GM19395 (cell line): Measurements from ENCODE around the gene SNED1.
"Not testable (repeated sequence)": the region's sequence is repeated elsewhere in the genome, so short reads cannot be mapped to it uniquely, and the experiment has no call there.

Source experiments
- ATAC-seq: cut with Tn5 transposase; IDR thresholded peaks from one replicate; pipeline ENCODE4 v1.9.1; 2021; ENCODE audit warnings: mild to moderate bottlenecking, moderate library complexity; ENCODE audit not compliant: unreplicated experiment

The SNED1 gene

DNA sequence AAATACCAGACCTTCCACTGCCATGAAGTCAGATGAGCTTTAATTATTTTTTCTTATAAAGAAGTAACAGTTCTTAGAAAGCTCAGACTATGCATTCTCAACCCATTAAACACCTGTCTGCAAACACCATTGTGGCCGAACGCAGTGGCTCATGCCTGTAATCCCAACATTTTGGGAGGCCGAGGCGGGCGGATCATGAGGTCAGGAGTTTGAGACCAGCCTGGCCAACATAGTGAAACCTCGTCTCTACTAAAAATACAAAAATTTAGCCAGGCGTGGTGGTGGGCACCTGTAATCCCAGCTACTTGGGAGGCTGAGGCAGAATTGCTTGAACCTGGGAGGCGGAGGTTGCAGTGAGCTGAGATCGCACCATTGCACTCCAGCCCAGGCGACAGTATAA is 106.2 kb downstream of the SNED1 start:
- ATAC-seq = not testable (repeated sequence)

DNA sequence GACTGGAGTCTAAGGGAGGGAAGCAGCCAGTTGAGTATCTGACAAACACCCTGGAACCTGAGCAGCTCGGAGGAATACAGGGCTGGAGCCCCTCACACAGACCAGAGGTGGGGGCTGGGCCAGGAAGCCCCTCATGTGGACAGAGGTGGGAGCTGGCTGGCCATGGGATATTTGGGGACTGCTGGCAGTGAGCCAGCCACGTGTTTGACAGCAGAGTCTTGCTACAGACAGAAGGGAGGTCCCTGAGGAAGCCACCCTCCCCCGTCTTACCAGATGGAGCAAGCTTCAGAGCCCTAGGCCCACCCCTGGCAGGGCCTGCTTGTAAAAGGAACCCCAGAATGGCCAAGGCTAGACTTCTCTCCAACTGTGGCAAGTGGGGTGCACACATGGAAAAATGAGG is 107.2 kb downstream of the SNED1 start:
- no peak for ATAC-seq

- ATAC-seq = no peak
Measured at GRCh38 chr2:241107031-241107783, 108.8 kb downstream of the SNED1 start.

DNA sequence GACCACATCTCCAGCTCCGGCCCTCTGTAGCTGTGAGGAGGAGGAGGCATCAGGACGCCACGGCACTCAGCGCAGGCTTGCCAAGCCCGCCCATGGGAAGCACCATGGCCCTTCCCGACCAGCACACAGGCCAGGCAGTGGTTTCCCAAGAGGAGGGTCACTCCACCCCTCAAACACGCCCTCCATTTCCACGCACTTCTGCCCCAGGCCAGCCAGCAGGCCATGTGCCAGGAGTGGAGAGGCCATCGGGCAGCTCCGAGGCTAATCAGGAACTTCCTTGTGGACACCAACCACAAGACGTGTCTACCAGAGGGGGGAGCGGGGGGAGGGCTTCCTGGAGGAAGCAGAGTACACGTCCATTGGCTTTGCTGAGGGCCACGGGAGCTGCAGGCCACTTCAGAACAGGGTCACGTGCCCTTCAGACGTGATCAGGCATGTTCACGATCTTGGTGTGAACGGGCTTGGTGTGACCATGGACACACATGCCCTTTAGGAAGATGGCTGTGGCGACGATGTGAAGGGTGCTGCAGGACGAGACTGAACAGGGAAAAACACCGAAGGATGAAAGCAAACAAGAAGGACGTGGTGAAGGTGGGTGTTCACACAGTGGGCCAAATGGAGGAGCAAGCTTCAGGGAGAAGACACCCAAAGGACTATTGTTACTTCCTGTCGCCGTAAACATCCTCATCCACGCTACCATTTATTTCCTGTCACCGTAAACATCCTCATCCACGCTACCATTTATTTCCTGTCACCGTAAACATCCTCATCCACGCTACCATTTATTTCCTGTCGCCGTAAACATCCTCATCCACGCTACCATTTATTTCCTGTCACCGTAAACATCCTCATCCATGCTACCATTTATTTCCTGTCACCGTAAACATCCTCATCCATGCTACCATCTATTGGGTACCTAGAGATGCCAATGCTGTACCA is 110.1 kb downstream of the SNED1 start:
- ATAC-seq = no peak

DNA sequence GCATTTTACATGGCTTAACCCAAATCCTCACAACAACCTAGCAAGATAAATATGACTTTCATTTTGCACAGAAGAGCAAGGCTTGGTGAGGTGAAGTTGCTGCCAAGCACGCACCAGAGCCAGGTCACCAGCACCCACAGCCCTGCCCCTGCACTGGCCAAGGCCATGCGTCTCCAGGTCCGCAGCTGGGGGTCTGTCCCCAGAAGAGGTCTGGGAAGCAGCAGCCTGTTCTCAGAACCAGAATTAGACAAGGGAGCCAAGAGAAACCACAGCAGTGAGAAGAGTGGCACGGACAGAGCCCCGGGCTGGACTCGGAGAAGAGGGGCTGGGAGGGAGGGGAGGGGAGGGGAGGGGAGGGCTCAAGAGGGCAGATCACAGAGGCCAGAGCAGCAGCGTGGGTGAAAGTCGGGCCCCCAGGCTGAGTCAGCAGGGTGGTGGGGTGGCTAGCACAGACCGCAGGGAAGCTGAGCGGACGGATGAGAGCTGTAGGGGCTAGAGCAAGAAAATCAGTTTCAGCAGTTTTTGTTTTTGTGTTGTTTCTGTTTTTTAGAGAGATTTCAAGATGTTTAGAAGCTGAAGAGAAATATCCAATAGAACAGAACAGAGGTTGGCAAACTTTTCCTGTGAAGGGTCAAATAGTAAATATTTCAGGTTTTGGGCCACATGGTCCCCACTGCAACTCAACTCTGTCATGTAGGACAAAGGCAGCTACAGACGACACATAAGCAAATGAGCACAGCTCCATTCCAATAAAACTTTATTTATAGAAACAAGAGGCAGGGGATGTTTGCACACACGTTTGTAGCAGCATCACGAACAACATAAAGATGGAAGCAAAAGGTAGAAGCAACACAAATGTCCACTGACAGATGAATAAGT is 111.0 kb downstream of the SNED1 start:
- no peak for ATAC-seq

DNA sequence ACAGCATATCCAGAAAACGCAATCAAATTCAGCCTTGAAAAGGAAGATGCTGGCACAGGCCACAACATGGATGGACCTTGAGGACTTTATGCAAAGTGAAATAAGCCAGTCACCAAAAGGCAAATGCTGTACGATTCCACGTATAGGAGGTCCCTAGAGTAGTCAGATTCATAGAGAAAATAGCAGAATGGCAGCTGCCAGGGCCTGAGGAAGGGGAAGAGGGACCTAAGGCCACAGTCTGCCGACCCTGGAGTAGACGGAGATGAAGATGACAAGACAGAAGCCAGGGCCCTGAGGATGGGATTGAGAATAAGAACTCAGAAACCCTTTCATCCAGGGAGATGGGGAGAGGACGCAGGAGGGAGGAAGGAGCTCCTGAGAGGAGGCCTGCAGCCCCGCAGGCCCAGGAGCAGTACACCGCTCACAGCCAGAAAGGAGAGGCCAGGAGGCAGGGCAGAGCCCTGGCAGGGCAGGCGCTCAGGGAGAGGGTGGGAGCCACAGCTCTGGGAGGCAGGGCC is 111.7 kb downstream of the SNED1 start:
- peak; percentile 32 for ATAC-seq

DNA sequence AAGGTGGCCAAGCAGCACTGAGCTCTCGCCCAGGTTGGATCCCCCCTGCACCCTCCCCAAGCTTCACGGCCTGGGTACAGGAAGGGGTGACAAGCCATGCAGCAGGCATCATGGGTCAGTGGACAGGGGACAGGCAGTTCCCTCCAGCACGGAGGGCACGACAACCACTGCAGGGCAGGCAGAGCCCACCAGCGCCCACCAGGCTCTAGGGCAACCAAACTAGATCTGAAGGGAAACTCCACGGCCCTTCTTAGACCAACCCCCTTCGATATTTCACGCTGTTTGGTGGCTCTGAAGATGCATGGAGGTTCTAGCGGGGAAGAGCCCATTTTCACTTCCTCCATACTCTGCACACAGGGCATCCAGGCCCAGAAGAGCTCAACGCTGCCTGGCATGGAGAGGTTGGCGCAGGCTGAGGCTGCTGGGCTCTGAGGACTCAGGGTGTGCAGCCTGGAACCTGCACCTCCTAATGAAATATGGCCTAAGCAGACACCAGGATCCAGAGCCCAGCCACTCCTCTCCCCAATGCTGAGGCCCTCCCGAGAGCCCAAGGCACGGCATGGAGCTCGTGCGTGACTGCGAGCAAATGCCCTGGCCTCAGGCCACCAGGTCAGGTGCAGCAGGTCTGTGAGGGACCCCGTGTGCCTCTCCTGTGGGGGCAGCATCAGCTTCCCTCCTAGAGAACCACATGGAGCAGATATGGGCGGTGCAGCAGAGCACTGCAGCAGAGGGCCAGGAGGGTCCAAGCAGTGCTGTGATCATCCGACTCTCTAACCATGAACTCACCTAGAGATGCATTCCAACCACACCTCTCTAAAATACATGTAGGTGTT is 112.4 kb downstream of the SNED1 start:
- ATAC-seq = peak; percentile 52

DNA sequence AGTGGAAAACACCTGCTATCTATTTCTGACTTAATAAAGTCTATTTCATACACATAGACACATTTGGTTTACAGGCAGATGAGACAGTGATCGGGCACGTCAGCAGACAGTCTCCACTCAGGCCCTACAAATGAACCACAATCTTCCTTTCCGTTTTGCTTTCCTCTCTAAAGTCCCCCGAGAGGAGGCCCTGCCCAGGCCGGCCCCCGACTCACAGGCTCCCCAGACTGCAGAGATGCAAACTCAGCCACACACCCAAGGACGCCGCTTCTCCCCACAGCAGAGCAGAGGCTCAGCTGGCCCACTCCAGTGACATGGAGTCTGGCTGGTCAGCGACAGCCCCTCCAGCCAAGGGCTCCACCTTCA is 113.0 kb downstream of the SNED1 start:
- peak; percentile 49 for ATAC-seq

DNA sequence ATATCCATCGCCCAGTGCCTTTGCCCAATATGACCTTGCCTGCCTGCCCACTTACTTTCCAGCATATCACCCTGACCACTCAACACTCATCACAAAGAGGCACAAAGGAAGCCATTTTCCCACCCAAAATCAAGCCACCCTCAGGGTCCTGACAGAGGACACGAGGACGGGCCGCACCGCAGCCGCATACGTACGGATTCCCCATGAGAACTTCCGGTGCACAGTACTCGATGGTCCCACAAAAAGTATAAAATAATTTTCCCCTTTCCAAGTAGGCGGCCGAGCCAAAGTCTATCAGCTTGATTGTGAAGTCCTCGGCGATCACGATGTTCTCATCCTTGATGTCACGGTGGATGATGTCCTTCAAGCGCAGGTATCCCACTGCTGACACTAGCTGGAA is 113.6 kb downstream of the SNED1 start:
- ATAC-seq = no peak

DNA sequence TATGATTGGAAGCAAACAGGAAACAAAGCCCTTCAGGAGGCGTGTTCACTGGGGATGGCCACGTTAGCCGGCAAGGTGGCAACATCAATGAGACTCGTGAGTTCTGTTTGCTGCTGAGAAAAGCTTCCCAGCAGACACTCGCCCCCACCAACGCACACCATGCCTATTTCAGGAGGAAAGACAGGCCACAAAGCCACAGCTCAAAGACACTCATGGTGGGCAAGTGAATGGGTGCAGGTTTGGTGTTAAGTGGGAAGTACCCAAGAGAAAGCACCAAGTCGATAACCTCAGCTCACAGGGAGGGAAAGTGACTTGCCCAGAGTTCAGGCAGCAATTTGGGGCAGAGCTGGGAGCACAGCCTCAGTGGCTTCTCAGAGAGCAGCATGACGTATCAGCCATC is 114.2 kb downstream of the SNED1 start:
- no peak for ATAC-seq

DNA sequence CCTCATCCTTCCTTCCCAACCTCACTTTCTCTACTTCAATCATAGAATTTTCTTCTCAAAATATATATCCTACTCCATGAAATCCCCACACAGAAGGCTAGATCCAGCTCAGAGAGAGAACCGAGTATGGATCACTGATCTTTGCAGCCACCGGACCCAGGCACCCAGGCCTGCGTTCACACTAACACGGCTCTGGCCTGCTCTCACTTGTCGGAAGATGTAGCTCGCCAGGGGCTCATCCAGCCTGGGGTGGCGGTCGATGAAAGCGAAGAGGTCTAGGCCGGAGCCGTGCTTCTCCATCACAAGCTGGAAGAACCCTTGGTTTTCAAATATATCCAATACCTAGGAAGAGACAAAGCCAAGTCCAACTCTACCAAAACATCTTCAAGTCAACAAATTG is 116.4 kb downstream of the SNED1 start:
- ATAC-seq = no peak

GRCh38 chr2:241115361-241115760 is 116.9 kb downstream of the SNED1 start:
- ATAC-seq = no peak

- no peak for ATAC-seq
Measured at GRCh38 chr2:241116606-241117560, 118.5 kb downstream of the SNED1 start.

DNA sequence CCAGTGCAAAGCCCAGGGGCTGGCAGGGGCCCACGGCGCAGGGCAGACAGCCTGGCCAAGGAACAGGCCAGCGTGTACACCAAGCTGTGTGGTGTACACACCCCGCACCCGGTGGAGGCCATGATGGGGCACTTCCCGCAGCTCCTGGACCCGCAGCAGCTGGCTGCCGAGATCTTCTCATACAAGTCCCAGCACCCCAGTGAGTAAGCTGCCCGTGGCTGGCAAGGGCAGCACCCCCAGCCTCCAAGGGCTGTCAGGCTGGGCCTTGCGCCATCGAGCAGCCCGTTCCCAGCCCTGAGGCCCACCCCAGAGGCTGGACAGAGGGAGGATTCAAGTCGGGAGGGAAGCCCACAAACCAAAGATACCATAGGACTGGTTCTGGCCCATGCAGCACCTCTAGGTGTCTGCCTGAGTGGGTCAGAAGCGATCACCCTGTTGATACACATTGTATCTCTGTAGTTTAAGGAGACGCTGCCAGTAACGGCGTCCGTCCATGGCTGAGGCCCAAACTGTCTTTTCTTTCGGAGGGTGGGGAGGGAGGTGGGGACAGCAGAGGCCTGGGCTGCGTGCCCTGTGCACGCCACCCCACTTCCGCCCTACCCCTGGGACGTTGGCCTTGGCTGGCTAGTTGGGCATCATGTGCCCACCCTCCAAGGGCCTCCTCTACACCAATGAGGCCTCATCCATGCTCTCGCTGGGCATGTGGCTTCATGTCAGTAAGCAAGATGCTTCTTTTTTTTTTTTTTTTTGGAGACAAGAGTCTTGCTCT is 120.5 kb downstream of the SNED1 start:
- ATAC-seq = no peak

- no peak for ATAC-seq
Measured at GRCh38 chr2:241120440-241120839, 122.0 kb downstream of the SNED1 start.

DNA sequence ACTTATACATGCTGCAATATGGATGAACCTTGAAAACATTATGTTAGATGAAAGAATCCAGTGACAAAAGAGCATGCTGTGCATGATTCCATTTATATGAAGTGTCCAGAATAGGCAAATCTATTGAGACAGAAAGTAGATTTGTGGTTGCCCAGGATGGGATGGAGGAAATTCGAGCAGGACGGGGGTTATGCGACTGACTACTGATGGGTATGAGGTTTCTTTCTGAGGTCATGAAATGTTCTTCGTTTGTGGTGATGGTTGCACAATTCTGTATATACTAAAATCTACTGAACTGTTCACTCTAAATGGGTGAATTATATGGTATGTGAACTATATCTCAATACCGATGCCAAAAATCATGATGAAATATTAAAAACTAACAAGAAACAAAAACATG is 122.6 kb downstream of the SNED1 start:
- no peak for ATAC-seq

DNA sequence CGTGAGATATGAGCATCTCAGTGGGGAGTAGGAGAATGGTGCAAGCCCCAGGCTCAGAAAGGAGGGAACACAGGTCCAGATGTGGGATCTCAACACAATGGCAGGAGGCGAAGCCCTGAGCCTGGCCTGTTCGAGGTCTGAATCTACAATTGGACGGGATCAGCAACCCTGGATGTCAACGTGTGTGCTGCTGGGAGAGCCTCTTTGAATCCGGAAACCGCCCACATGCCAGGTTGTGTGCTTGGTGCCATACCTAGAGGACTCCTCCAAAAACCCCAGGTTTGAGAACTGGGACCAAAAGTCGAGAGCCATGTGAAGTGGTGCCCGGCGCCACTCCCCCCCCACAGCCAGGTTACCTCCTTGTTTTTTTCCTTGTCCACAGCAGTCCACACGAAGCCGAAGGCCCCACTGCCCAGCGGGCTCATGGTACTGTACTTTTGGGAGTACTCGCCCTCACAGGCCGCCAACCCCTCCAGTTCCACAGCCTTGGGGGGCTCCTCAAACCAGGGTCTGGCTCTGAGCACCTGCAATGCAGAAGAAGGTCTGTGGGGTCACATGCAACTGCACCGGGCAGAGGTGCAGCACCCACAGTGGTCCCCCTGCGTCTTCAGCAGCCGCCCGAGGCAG is 124.1 kb downstream of the SNED1 start:
- ATAC-seq = no peak
